NT2/D1 (cell line): Measurements from ENCODE around the gene ZNF408.

Experiments
- DNase-seq: peaks from one replicate; pipeline ENCODE4 v3.0.0-alpha.2; 2011; ENCODE audit warnings: low read depth, low spot score
- H3K27me3 ChIP-seq: 2 replicates; pipeline ENCODE4 v1.6.0; 2011; ENCODE audit warnings: mild to moderate bottlenecking; ENCODE audit not compliant: insufficient read length, insufficient read depth
- H3K36me3 ChIP-seq: 2 replicates; pipeline ENCODE4 v1.6.1; 2011; ENCODE audit warnings: mild to moderate bottlenecking, low read length, mixed read lengths; ENCODE audit not compliant: insufficient read depth, insufficient read length
- H3K4me1 ChIP-seq: 2 replicates; pipeline ENCODE4 v1.5.1; 2011; ENCODE audit not compliant: insufficient read depth, insufficient read length
- H3K4me3 ChIP-seq: 2 replicates; pipeline ENCODE4 v1.5.1; 2011; ENCODE audit warnings: low read depth; ENCODE audit not compliant: insufficient read length
- H3K9ac ChIP-seq: 2 replicates; pipeline ENCODE4 v1.6.0; 2011; ENCODE audit warnings: low read depth; ENCODE audit not compliant: insufficient read length
- H3K9me3 ChIP-seq: 2 replicates; pipeline ENCODE4 v1.5.1; 2011; ENCODE audit warnings: mild to moderate bottlenecking, low read length; ENCODE audit not compliant: insufficient read depth
- SUZ12 ChIP-seq: IDR thresholded peaks from 2 replicates; pipeline ENCODE4 v1.6.1; 2011; ENCODE audit not compliant: insufficient read length, insufficient read depth; ENCODE audit errors: extremely low read depth
- YY1 ChIP-seq: IDR thresholded peaks from 2 replicates; pipeline ENCODE4 v1.6.1; 2011; ENCODE audit not compliant: insufficient read length, insufficient read depth
- ZNF274 ChIP-seq: IDR thresholded peaks from 2 replicates; pipeline ENCODE4 v1.6.1; 2011; ENCODE audit warnings: mild to moderate bottlenecking, low read depth, low read length

Gene ZNF408

GRCh38 chr11:46733234-46733633, 32.4 kb downstream of the ZNF408 start:
- DNase-seq = no peak
- no peak for TF ChIP-seq SUZ12
- TF ChIP-seq ZNF274 = no peak
- TF ChIP-seq YY1 = no peak
- Histone ChIP-seq H3K9me3 (no peaks in the 10 kb centered on the region), H3K27me3 (no peaks in the 10 kb centered on the region), H3K4me3 (no peak overlapping the region), H3K36me3 (no peaks in the 10 kb centered on the region), H3K4me1 (no peaks in the 10 kb centered on the region), H3K9ac (no peak overlapping the region)

GRCh38 chr11:46736146-46736545, 35.3 kb downstream of the ZNF408 start:
- Histone ChIP-seq H3K27me3 (no peaks in the 10 kb centered on the region), H3K4me3 (no peak overlapping the region), H3K4me1 (peaks cover 4% of the 10 kb centered on the region), H3K36me3 (peaks cover 13% of the 10 kb centered on the region), H3K9me3 (no peaks in the 10 kb centered on the region), H3K9ac (no peak overlapping the region)
- TF ChIP-seq SUZ12 (no peak), YY1 (no peak), ZNF274 (no peak)
- DNase-seq = no peak

- Histone ChIP-seq H3K9me3 (no peaks in the 10 kb centered on the region), H3K9ac (no peak overlapping the region), H3K27me3 (no peaks in the 10 kb centered on the region), H3K4me3 (no peak overlapping the region), H3K36me3 (peaks cover 17% of the 10 kb centered on the region), H3K4me1 (peaks cover 4% of the 10 kb centered on the region)
- DNase-seq = no peak
- TF ChIP-seq ZNF274 (no peak), SUZ12 (no peak)
Measured at GRCh38 chr11:46736615-46737014, 35.8 kb downstream of the ZNF408 start.

DNA sequence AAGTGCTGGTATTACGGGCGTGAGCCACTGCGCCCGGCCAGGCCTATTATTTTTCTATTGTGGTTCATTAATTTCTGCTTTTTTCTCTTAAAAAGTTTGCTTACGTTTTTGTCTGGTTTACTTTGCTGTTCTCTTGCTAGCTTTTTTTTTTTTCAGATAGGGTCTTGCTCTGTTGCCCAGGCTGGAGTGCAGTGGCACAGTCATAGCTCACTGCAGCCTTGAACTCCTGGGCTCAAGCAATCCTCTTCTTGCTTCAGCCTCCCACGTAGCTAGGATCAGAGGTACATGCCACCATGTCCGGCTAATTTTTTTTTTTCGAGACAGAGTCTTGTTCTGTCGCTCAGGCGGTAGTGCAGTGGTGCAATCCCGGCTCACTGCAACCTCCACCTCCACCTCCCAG, 36.9 kb downstream of the ZNF408 start:
- TF ChIP-seq YY1 (no peak), SUZ12 (no peak), ZNF274 (no peak)
- Histone ChIP-seq H3K4me3 (no peak overlapping the region), H3K9me3 (no peaks in the 10 kb centered on the region), H3K9ac (no peak overlapping the region), H3K36me3 (peaks cover 28% of the 10 kb centered on the region), H3K27me3 (no peaks in the 10 kb centered on the region), H3K4me1 (peaks cover 4% of the 10 kb centered on the region)
- no peak for DNase-seq

GRCh38 chr11:46738887-46739286, 38.1 kb downstream of the ZNF408 start:
- Histone ChIP-seq H3K27me3 (no peaks in the 10 kb centered on the region), H3K4me1 (peaks cover 4% of the 10 kb centered on the region), H3K9me3 (no peaks in the 10 kb centered on the region), H3K9ac (no peak overlapping the region), H3K36me3 (peaks cover 40% of the 10 kb centered on the region), H3K4me3 (no peak overlapping the region)
- TF ChIP-seq YY1 = no peak
- TF ChIP-seq ZNF274 = no peak
- TF ChIP-seq SUZ12 = no peak
- no peak for DNase-seq

- peaks cover 7% of the 10 kb centered on the region for H3K4me1 ChIP-seq
- no peak for TF ChIP-seq ZNF274
- no peak for TF ChIP-seq SUZ12
- TF ChIP-seq YY1 = no peak
- H3K4me3 ChIP-seq = no peak overlapping the region
- no peaks in the 10 kb centered on the region for H3K27me3 ChIP-seq
- no peak for DNase-seq
- peaks cover 66% of the 10 kb centered on the region for H3K36me3 ChIP-seq
- no peaks in the 10 kb centered on the region for H3K9me3 ChIP-seq
- H3K9ac ChIP-seq = no peak overlapping the region
Measured at GRCh38 chr11:46741600-46742484, 41.0 kb downstream of the ZNF408 start.

DNA sequence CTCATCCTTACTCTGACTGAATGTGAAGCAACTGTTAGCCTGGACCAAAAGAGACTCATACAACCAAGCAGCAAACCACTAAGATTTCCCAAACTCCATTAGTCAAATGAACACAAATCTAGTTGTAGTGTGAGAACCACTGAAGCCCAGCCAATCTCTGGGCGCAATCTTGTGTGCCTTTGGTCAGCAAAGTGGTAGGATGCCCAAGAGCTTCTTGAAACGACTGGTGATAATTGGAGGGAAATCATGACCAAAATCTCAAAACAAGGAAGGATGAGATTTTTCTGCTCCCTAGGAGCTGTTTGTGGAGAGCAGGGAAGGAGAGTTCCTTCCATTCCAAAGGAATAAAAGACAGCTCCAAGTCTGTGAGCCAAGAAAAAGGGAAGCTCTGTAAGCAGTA, 42.2 kb downstream of the ZNF408 start:
- no peaks in the 10 kb centered on the region for H3K27me3 ChIP-seq
- H3K36me3 ChIP-seq = peaks cover 78% of the 10 kb centered on the region
- no peak overlapping the region for H3K4me3 ChIP-seq
- H3K9ac ChIP-seq = no peak overlapping the region
- no peak for TF ChIP-seq YY1
- TF ChIP-seq ZNF274 = no peak
- TF ChIP-seq SUZ12 = no peak
- H3K9me3 ChIP-seq = no peaks in the 10 kb centered on the region
- peaks cover 7% of the 10 kb centered on the region for H3K4me1 ChIP-seq
- DNase-seq = no peak
